ENCODE measurements around the gene RAB37.
A peak's percentile ranks its signal among the peaks of the same experiment; 100 is the strongest.

The RAB37 gene

DNA sequence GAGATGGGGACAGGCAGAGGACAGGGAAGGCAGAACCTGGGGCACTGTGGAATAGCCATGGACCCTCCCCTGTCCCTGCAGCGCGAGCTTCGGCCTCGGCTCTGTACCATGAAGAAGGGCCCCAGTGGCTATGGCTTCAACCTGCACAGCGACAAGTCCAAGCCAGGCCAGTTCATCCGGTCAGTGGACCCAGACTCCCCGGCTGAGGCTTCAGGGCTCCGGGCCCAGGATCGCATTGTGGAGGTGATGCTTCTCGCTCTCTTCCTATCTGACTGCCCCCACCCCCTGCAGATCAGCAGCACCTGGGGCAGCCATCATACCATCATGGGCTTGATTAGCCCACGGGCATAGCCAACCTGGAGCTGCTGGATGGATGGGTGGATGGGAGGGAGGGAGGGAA is 24.9 kb downstream of the RAB37 start:
- DNase-seq (ENCODE audit: low spot score) = no peak

DNA sequence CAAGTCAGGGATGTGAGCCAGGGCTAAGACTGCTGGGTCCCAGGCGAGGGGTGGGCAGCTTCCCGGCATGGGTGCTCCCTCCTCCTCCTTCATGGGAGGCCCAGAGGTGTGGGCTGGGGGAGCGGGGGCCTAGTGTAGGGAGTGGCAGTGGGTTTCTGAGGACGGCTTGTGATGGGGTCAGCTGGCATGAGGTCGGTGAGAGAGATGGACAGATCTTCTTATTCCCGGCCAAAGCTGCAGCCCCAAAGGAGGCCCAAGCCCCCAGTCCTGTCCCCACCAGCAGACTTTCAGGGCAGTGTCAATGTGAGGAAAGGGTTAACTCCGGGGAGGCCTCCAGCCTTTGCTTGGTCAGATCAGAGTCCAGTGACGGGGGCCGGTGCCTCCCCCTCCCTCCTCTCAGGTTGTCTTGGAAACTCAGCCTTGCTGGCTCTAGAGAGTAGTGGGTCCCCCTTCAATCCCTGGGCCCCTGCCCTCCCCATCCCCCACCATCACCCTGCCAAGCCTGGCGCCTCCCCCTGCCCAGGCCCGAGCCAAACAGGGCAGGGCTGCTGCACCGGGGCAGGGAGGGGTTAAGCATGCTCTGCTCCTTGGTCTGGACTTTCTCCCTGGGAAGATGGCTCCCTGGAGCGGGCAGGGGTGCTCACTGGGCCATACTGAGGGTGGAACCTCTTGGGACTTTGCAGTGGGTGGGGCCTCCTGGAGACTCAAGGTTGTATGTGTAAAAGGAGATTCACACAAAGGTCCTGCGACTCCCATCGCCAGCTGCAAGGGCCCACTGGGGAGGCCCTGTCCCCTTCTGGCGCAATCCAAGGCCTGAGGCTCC is 26.7 kb downstream of the RAB37 start:
- peak; percentile 53 for DNase-seq (ENCODE audit: low spot score)

DNA sequence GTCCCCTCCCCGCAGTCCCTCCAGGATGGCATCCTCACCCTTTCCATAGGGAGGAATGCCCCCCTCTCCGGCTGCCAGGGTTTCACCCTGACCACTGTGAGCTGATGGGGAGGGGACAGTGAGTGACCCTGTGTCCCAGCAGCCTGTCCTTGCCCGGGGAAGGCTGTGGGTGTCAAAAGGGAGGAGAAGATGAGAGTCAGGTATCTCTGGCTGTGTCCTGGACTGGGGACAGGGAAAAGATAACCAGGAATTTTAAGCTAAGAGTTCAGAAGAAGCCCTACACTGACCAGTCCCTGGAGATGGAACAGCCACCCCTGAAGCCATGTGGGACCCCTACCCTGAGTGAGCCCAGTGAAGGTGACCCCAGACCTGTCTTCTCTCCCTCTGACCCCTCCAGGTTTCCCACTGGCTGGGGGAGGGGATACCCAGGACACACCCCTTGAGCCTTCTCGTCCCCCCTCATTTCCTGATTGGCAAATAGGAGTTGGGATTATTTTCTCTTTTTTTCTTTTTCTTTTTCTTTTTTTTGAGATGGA is 27.8 kb downstream of the RAB37 start:
- DNase-seq (ENCODE audit: low spot score) = no peak

DNA sequence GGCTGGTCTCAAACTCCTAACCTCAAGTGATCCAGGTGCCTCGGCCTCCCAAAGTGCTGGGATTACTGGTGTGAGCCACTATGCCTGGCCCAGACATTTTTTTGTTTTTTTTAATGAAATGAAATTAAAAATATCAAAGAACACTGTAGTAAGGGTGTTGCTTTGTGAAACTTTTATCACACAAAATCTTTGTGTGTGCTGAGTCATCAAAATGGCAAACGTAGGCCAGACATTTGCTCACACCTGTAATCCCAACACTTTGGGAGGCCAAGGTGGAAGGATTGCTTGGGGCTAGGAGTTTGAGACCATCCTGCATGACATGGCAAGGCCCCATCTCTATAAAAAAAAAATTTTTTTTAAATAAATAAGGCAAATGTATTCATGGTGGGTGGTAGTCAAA is 29.4 kb downstream of the RAB37 start:
- no peak for DNase-seq (ENCODE audit: low spot score)

DNA sequence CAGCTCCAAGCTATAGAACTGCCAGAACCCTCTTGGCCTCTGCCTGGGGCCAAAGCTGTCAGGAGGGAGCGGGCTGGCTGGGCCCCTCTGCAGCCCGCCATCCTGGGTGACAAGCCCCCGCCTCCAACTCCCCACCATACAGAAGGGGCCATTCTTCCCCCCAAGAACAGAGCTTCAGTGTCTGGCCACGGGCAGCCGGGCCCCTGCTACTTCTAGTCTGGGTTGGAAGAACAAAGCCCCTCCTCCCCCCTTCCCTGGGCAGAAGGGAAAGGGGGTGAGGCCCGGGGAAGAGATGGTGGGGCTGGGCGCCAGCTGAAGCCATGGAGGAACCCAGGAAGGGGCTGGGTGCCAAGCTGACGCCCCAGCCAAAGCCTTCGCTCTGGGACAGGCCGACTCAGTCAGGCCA is 30.1 kb downstream of the RAB37 start:
- peak; percentile 95 for DNase-seq (ENCODE audit: low spot score)

DNA sequence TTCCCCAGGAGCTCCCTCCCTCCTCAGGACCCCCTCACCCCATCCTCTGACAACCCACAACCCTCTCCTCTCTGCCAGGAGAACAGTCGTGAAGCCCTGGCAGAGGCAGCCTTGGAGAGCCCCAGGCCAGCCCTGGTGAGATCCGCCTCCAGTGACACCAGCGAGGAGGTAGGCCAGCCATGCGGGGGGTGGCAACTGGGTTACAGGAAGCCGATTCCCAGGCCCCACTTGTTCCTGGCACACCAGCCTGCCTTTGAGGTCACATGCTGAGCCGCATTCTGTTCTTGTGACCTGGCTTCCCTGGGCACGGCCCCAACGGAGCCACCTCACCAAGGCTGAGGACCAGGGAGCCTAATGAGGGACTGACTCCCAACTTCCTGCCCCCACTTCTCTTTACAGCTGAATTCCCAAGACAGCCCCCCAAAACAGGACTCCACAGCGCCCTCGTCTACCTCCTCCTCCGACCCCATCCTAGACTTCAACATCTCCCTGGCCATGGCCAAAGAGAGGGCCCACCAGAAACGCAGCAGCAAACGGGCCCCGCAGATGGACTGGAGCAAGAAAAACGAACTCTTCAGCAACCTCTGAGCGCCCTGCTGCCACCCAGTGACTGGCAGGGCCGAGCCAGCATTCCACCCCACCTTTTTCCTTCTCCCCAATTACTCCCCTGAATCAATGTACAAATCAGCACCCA is 31.2 kb downstream of the RAB37 start:
- DNase-seq (ENCODE audit: low spot score) = peak; percentile 62

DNA sequence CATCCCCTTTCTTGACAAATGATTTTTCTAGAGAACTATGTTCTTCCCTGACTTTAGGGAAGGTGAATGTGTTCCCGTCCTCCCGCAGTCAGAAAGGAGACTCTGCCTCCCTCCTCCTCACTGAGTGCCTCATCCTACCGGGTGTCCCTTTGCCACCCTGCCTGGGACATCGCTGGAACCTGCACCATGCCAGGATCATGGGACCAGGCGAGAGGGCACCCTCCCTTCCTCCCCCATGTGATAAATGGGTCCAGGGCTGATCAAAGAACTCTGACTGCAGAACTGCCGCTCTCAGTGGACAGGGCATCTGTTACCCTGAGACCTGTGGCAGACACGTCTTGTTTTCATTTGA is 31.7 kb downstream of the RAB37 start:
- no peak for DNase-seq (ENCODE audit: low spot score)

DNA sequence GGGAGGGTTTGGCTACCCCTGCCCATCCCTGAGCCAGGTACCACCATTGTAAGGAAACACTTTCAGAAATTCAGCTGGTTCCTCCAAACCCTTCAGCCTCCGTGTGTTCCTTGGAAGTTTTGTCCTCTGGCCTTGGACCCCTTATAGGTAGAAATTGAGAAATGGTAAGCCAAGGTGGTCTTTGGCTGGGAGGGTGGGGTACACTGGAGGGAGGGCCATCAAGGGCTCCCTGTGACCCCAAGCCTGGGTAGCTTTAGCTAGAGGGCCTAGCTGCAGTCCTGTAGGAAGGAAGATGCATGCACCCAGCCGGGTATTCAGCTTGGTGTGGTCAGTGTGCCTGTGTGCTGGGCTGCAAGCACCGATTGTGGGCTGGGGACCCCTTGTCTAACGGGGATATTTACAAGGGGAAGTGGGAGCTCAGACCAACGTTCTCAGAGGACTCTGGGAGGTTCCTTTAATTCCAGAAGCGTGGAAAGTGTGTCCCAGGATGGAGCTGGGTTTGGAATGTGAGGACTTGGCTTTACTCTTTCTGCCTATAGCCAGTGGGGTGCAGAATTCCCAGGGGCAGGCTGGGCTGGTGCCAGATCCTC is 32.3 kb downstream of the RAB37 start:
- DNase-seq (ENCODE audit: low spot score) = no peak

DNA sequence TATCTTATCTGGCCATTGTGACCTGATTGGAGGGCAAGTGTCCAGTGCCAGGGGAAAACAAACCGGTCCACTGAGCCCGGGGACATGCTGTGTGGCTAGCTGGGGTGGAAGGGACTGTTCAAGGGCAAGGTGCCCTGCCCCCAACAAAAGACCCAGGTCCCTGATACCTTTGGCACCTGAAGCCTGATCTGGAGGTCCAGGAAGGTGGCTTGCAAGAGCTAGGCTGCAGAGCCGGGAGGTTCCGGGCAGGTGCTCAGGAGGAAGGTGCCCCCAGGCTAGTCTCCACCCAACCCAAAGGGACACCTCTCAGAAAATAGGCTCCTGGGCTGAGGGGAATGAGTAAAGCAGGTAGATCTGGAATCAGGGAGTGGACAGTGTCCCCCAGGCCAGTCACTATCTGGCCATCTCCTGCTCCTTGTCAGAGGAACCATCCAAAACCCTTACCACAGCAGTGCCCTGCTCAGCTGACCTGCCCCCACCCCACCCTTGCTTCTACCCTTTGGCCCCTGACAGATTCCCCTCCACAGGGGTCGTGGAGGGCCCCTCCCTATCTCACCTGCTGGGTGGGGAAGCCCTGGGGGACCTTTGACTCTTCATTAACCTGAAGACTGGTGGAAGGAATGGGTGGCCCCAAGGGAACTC is 32.9 kb downstream of the RAB37 start:
- no peak for DNase-seq (ENCODE audit: low spot score)

DNA sequence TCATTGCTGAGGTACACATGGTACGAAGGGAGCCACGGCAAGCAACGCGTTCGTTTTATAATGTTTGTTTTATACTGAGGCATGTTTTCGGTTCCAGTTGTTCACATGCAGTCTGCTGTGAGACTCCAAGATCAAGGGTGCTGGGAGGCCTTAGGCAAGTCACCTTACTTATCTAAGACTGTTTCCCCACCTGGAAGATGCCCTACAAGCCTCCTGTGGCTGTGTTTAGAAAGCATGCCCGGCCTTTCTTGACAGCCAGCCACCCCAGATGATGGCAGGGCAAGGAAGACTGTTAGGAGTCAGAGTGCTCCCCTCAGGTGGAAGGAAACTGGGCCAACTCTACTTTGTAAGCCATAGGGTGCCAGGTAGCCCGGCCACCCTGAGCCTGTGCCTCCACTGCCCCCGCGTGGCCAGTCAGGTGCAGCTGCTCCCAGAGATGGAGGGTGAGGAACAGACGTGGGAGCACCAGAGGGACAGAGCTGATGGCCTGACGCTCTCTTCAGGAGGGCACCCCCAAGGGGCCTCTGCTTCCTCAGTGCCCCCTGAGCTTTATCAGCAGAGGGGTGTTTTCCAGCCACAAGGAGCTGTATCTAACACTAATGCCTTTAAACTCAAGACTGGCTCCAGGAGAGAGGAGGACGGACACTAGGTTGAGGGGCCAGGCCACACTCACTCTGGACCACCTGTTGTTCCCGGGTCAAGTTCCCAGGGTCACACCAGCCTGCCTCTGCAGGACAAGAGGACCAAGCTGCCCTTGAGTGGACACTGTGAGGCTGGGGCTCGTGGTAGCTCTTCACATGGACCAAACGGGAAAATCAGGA is 33.7 kb downstream of the RAB37 start:
- peak; percentile 82 for DNase-seq (ENCODE audit: low spot score)

DNA sequence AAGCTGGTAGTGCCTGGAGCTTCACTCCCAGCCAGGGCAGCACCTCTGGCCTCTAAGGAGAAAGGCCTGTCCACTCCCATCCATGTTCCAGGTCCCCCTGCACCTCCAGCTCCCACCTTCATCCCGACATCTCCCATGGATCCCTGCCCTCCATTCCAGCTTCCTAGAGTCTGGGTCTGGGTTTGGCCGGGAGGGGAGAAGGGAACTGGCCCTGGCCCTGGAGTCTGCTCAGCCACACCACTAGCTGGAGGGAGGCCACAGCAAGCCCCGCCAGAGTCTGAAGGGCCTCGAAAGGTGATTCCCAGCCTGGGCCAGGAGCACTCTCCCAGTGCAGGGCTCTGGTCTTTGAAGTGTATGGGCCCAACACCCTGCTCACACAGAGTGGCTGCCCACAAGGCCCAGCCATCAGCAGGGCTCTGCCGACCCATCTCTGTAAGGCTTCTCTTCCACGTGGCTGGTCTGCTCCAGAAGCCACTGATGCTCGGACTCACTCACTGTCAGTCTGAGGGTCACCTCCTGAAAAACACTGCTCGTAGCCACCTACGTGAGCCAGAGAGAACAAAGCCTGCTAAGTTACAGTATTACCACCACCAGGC is 34.4 kb downstream of the RAB37 start:
- DNase-seq (ENCODE audit: low spot score) = no peak

DNA sequence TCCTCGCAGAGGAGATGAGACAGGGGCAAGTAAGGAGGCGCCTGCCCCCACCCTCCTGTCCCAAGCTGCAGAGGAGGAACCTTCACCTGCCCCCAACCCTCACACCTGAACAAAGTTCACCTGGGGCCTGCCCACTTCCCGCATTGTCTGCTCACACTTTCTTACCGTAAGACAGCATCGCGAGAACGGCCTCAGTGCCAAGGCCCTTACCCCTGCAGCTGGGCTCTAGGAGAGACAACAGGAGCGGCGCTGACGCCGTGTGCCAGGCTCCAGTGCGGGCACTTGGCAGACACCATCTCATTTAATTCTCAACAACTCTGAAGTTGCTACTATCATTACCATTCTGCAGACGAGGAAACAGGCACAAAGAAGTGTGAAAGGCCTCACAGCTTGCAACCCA is 35.0 kb downstream of the RAB37 start:
- DNase-seq (ENCODE audit: low spot score) = no peak

DNA sequence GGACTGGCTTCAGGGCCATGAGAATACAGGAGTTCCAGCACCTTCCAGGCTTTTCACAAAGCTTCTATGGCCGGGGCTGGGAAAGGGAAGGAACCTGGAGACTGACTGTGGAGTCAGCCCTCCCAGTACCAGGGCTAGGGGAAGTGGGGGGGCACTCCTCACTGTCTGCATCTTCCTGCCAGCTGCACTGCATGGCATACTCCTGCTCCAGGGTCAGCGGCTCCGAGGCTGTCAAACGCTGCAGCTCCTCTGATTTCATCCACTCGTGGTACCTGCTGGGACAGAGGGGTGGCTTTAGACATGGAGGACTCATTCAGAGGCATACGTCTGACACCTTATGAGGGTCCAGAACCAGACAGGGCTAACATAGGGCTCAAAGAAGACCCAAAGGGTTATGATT is 36.4 kb downstream of the RAB37 start:
- no peak for DNase-seq (ENCODE audit: low spot score)

DNA sequence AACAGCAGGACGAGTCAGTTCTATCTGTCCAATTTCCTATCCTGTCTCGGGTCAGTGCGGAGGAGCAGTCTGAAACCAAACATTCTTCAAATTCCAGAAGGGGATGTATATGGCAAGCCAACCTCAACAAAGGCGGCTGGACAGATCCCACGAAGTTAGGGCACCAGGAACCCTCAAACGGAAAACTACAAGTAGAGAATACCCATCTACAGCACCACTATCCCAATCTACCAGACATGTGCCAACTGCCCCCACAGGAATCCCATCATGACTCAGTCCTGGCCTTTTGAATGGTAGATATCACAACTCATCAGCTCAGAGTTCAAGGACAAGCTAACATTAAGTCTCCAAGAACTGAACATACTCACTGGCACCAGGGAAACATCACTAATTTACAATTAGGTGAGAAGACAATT is 36.8 kb downstream of the RAB37 start:
- DNase-seq (ENCODE audit: low spot score) = no peak

DNA sequence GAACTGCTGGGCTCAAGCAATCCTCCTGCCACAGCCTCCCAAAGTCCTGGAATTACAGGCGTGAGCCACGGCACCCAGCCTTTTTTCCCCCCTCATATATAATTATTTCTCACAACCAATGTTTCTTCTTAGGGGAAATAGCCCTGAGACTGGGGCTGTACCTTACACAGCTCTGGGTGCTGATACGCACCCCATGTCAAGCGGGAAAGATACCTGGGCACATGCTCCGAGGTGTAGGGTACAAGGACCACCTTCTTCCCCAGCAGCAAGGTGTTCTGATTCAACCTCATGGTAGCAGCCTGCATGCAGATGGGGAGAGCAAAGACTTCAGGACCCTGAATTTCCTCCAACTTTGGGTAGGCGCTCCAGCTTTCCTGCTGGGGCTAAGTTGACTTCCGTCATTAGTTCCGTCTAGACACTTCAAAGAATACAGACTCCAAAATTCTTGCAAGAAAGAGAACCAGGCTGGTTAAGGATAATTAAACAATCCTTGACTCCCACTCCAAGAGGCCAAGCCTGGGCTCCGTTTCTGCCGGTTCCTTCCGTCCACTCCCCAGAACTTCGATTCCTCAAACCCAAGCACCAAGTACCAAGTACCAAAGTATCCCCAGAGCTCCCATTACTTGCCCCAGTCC is 38.5 kb downstream of the RAB37 start:
- no peak for DNase-seq (ENCODE audit: low spot score)

DNA sequence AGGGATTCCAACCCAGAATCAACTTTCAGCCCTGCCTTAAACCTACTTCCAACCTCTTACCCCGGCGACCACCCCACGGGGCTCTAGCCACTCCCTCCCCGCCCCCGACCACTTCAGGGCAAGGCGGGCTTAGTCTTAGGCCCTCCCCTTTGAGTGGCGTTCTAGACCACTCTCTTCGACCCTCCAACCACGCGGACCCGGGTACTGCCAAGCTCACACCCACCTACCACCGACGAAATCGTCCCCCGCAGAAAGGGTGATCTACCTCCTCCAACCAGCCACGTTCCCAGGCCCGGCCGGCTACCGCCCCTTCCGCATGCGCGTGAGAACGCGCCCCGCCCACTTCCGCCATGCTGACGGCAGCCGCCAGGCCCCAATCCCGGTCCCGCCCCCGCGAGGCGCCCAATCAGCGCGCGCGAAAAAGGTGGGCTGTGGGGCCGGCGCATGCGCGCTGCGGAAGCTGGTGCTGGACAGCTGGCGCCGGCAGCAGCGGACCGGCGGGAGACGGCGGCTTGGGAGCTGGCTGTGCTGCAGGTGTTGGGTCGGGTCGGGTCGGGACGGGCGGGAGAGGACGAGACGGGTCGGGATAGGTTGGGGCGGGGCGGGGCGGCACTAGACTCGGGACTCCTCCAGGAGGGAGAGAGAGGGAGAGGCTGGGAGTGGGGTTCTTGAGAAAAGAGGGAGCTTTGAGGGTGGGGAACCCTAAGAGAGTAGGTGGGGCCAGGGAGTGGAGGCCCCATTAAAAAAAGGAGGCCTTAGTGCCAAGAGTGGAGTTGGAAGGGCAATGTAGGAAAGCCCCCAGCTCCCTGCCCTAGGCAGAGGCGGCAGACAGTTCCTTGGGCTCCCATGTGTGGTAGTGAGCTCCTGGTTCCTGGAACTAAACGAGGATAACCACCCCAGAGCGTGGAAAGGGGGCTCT is 39.2 kb downstream of the RAB37 start, which contains the start of gene NAT9:
Gene NAT9, minus strand, starts transcription at position 302 of the 919 bp plus-strand sequence. CDS start 647 bp downstream, outside the sequence.
- DNase-seq (ENCODE audit: low spot score) = peak; percentile 93

DNA sequence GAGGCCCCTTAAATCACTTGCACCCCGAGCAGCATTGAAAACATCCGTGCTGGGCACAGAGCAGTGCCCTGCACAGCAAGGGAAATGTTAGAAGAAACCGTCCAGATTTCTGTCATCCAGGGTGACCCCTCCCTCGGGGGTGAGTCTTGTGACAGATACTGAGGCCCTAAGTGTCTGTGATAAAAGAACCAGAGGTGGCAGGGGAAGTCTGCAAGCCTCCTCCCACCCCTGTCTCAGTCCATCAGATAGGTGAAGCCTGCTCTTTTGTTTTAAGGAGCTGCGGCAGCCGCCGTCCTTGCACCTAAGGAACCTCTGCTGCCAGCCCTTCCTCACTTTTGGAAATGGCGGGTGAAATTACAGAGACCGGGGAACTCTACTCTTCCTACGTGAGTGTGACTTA is 39.9 kb downstream of the RAB37 start:
- no peak for DNase-seq (ENCODE audit: low spot score)

DNA sequence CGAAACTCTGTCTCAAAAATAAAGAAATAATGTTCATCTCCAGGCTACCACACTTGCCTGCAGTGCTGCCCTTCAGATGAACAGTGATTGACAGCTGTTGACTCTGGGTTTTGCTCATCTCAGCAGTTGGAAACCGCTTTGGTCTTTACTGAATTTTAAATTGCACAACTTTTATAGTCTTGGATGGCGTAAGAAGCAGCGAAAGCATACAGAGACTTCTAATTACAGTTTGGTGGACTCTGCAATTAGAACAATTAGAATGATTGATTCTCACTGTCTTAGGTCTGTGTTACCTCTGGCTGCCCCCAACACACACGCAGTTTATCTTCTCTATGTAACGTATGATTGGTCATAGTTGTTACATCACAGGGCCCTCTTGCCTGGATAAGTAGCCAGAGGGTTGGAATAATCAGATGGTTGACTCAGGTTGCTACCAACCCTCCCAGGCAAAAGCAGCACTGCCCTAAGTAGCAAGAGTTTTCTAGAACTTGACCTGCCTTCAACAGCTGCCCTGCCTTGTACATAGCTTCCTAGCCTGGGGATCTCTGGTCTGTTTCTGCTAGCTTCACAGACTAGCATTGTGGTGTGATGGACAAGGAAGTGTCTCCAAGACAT is 41.0 kb downstream of the RAB37 start:
- DNase-seq (ENCODE audit: low spot score) = no peak

DNA sequence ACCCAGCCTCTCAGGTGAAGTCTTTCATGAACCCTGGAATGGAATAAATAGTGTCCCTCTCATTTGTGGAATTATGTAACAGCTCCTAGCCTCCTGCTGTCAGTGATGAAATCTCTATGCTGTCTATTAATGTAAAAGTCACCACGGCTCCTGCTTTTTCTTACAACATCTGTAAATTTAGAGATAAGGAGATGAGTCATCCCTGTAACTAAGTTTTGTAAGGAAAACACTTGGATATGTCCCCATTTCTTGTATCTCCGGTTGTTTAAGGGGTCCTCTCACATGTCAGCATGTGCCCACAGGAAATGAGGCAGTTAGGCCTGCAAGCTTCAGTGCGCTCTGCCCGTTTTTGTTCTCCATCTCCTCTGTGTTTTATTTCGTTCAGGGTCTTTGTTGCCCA is 41.9 kb downstream of the RAB37 start:
- DNase-seq (ENCODE audit: low spot score) = no peak
